ENCODE measurements around the gene MLPH. TPM values are rescaled to one million over a fixed set of nuclear protein-coding genes. Genes with fewer than 3 reads are reported as not detected.

MLPH gene
- total and polyA plus RNA-seq, 4 donors, result 1.6 to 25.9 (median 22.3) TPM

- TF ChIP-seq REST (IDR thresholded peaks at IDR 0.05) (no peak), HNF4G (IDR thresholded peaks at IDR 0.05) (no peak), FOXA1 (IDR thresholded peaks at IDR 0.05) (no peak), JUND (IDR thresholded peaks at IDR 0.05) (no peak), RXRA (IDR thresholded peaks at IDR 0.05) (no peak)
Measured at GRCh38 chr2:237485304-237485703, 1.7 kb upstream of the MLPH start (continued).

GRCh38 chr2:237485844-237486243 lies 1.2 kb upstream of the MLPH start:
- TF ChIP-seq YY1 (IDR thresholded peaks at IDR 0.05), result no peak
- TF ChIP-seq CTCF (IDR thresholded peaks at IDR 0.05; ENCODE audit: low read depth, low read length, missing input control), result no peak
- TF ChIP-seq HNF4G (IDR thresholded peaks at IDR 0.05), result no peak
- TF ChIP-seq FOXA2 (IDR thresholded peaks at IDR 0.05), result no peak
- no peak for TF ChIP-seq GABPA (IDR thresholded peaks at IDR 0.05 in 1 of 2, conservative IDR thresholded peaks at IDR 0.05 in 1 of 2)
- no peak for TF ChIP-seq ZBTB33 (IDR thresholded peaks at IDR 0.05)
- no peak for TF ChIP-seq EGR1 (IDR thresholded peaks at IDR 0.05; ENCODE audit: low read depth in 2 of 2)
- TF ChIP-seq HNF4A (conservative IDR thresholded peaks at IDR 0.05), result no peak
- no peak for TF ChIP-seq FOXA1 (IDR thresholded peaks at IDR 0.05)
- TF ChIP-seq NR2F2 (IDR thresholded peaks at IDR 0.05), result no peak
- no peak for TF ChIP-seq MAX (IDR thresholded peaks at IDR 0.05)
- TF ChIP-seq RAD21 (IDR thresholded peaks at IDR 0.05), result no peak
- TF ChIP-seq ATF3 (IDR thresholded peaks at IDR 0.05), result no peak
- no peak for TF ChIP-seq RXRA (IDR thresholded peaks at IDR 0.05)
- TF ChIP-seq REST (IDR thresholded peaks at IDR 0.05), result no peak
- TF ChIP-seq TAF1 (conservative IDR thresholded peaks at IDR 0.05), result no peak
- TF ChIP-seq JUND (IDR thresholded peaks at IDR 0.05), result no peak
- TF ChIP-seq SP1 (IDR thresholded peaks at IDR 0.05), result no peak
- Histone ChIP-seq H3K36me3 (ENCODE audit: control insufficient read depth in 4 of 4, insufficient read depth in 3 of 4, low read depth in 1 of 4, low read length in 3 of 4) (no peaks in the 10 kb centered on the region), H3K9ac (ENCODE audit: low read depth in 1 of 2, low read length in 2 of 2) (no peak overlapping the region), H3K27ac (ENCODE audit: low read depth in 1 of 2, low read length in 2 of 2) (no peak overlapping the region), H3K4me3 (ENCODE audit: low read depth in 1 of 3, low read length in 3 of 3) (no peak overlapping the region), H3K9me3 (ENCODE audit: control insufficient read depth in 4 of 4, low read length in 3 of 4) (no peaks in the 10 kb centered on the region), H3K4me1 (ENCODE audit: control insufficient read depth in 4 of 4, insufficient read depth in 4 of 4, low read length in 3 of 4) (peaks cover 8 to 37% (median 24%) of the 10 kb centered on the region in 4 donors), H3K27me3 (ENCODE audit: control insufficient read depth in 4 of 4, insufficient read depth in 4 of 4, low read length in 3 of 4) (no peaks in the 10 kb centered on the region)
- no peak for DNase-seq (ENCODE audit: low spot score)
